GM12872 (cell line): ENCODE data around the gene GRIN3B.

Experiments used
- CTCF ChIP-seq: IDR thresholded peaks from 3 replicates; pipeline ENCODE4 v1.5.1; 2011; ENCODE audit warnings: low read depth, mild to moderate bottlenecking, low read length, moderate library complexity; ENCODE audit not compliant: insufficient read depth

The GRIN3B gene

GRCh38 chr19:1037621-1038064 lies 37.4 kb downstream of the GRIN3B start:
- 0 out of 3 replicates have a peak, but pooled peaks have one; percentile 15 for TF ChIP-seq CTCF

GRCh38 chr19:1038978-1039645 lies 38.9 kb downstream of the GRIN3B start:
- TF ChIP-seq CTCF: no peak

- no peak for TF ChIP-seq CTCF
Measured at GRCh38 chr19:1039646-1040475, 39.6 kb downstream of the GRIN3B start, which contains the start of gene ABCA7. TSS of gene ABCA7 (plus strand) at chr19:1040107. CDS start at chr19:1041362, 1,255 bp downstream.

- no peak for TF ChIP-seq CTCF
Measured at GRCh38 chr19:1040476-1041271, 40.5 kb downstream of the GRIN3B start.

GRCh38 chr19:1041272-1041834 lies 41.1 kb downstream of the GRIN3B start:
- TF ChIP-seq CTCF: no peak

GRCh38 chr19:1041835-1042685 lies 41.8 kb downstream of the GRIN3B start:
- TF ChIP-seq CTCF: no peak
